Mucosa of descending colon (tissue), 3 donors: Measurements from ENCODE around the gene ROBO1. TPM values are rescaled to one million over a fixed set of nuclear protein-coding genes. Genes with fewer than 3 reads are reported as not detected.

Experiments used
- ATAC-seq: fragments of 200-7000 bp; cut with Tn5 transposase; one replicate; pipeline ENCODE4 v1.9.1; 2020; ENCODE audit warnings: mild to moderate bottlenecking, moderate library complexity
- DNase-seq, 3 donors: peaks; one replicate each; pipeline ENCODE4 v3.0.0-alpha.2; 2020
- H3K36me3 ChIP-seq: fragments of 200-600 bp; one replicate; pipeline ENCODE4 v1.8.0; 2021; ENCODE audit warnings: low read depth, mild to moderate bottlenecking
- H3K4me1 ChIP-seq: fragments of 200-600 bp; one replicate; pipeline ENCODE4 v1.8.0; 2021; ENCODE audit warnings: low read depth, mild to moderate bottlenecking
- H3K4me3 ChIP-seq: fragments of 200-600 bp; one replicate; pipeline ENCODE4 v1.8.0; 2021; ENCODE audit warnings: mild to moderate bottlenecking
- H3K9me3 ChIP-seq: fragments of 200-600 bp; one replicate; pipeline ENCODE4 v1.8.0; 2021; ENCODE audit warnings: mild to moderate bottlenecking
- CTCF ChIP-seq: fragments of 200-600 bp; IDR thresholded peaks from one replicate; pipeline ENCODE4 v1.8.0; 2022; ENCODE audit warnings: antibody characterized with exemption, mild to moderate bottlenecking
- intact Hi-C, 2 donors: fragments of 100-400 bp; cut with DNase I in 1 of 2; cut with micrococcal nuclease in 1 of 2; formaldehyde crosslinking; loops; one replicate each; pipeline versions ENCODE4 v1.11.0 to v1.11.1; 2022; cut with DNase I, micrococcal nuclease
- total RNA-seq, 3 donors: library from RNA; stranded (reverse); fragmentation: NEBNext Ultra II Directional in 2 of 3; extraction: Animal tissue kit (Norgen Biotek cat#: 25700) in 2 of 3; gene quantifications; one replicate each; pipeline versions ENCODE4 v1.2.1 to v1.2.4, GENCODE V29; 2021 to 2023
- donor health status: DM: no; HTN: no; CAD: no; lungs with moderate emphysema.
- donor health status: DM: no; HTN: no; CAD: no.
- donor health status: DM: no; HTN: yes; CAD: no.

ROBO1 gene
- total RNA-seq, 3 donors from 2014 or later, result 4.3 to 22.7 (median 10.1) TPM

GRCh38 chr3:78668302-78668701 lies 1099.5 kb downstream of the ROBO1 start:
- intact Hi-C loops, result no loop called here

GRCh38 chr3:78666470-78666800 lies 1101.4 kb downstream of the ROBO1 start:
- DNase-seq, result no peak
- Histone ChIP-seq H3K9me3 (no peaks in the 10 kb centered on the region), H3K4me3 (no peak overlapping the region), H3K4me1 (no peaks in the 10 kb centered on the region), H3K36me3 (no peaks in the 10 kb centered on the region)
- TF ChIP-seq CTCF, result no peak
- ATAC-seq, result no peak
- intact Hi-C loops, result no loop called here

More at GRCh38 chr3:78668302-78668701, 1099.5 kb downstream of the ROBO1 start:
- TF ChIP-seq CTCF, result no peak
- no peaks in the 10 kb centered on the region for H3K36me3 ChIP-seq
- ATAC-seq (no peak), DNase-seq (no peak)
- H3K4me3 ChIP-seq, result no peak overlapping the region
- no peaks in the 10 kb centered on the region for H3K9me3 ChIP-seq
- no peaks in the 10 kb centered on the region for H3K4me1 ChIP-seq

- ATAC-seq (no peak), DNase-seq (no peak)
- TF ChIP-seq CTCF, result no peak
- Histone ChIP-seq H3K9me3 (no peaks in the 10 kb centered on the region), H3K4me3 (no peak overlapping the region), H3K4me1 (no peaks in the 10 kb centered on the region), H3K36me3 (no peaks in the 10 kb centered on the region)
- intact Hi-C loops, result no loop called here
Measured at GRCh38 chr3:78665776-78666469, 1101.9 kb downstream of the ROBO1 start.

GRCh38 chr3:78665101-78665500 lies 1102.7 kb downstream of the ROBO1 start:
- no peak overlapping the region for H3K4me3 ChIP-seq
- H3K9me3 ChIP-seq, result no peaks in the 10 kb centered on the region
- intact Hi-C loops, result no loop called here
- TF ChIP-seq CTCF, result no peak
- ATAC-seq, result no peak
- no peak for DNase-seq
- no peaks in the 10 kb centered on the region for H3K36me3 ChIP-seq
- no peaks in the 10 kb centered on the region for H3K4me1 ChIP-seq

- H3K36me3 ChIP-seq, result no peaks in the 10 kb centered on the region
- ATAC-seq, result no peak
- intact Hi-C loops, result no loop called here
Measured at GRCh38 chr3:78660957-78661356, 1106.8 kb downstream of the ROBO1 start.

More at GRCh38 chr3:78660957-78661356, 1106.8 kb downstream of the ROBO1 start:
- H3K4me1 ChIP-seq, result no peaks in the 10 kb centered on the region
- TF ChIP-seq CTCF, result no peak
- H3K4me3 ChIP-seq, result no peak overlapping the region
- DNase-seq, result no peak
- no peaks in the 10 kb centered on the region for H3K9me3 ChIP-seq
